CD8-positive, alpha-beta memory T cell (primary cell): ENCODE data around the gene BEND2. TPM values are rescaled to one million over a fixed set of nuclear protein-coding genes. Genes with fewer than 3 reads are reported as not detected.

ENCODE experiments used
- CTCF ChIA-PET: fragments of 350-600 bp; sonication (Branson Sonifier 250); formaldehyde crosslinking; loops from one replicate; lab custom pipeline; 2021; ENCODE audit warnings: antibody characterized with exemption; lab: Charles Lee
- POLR2A ChIA-PET: fragments of 350-600 bp; sonication (Branson Sonifier 250); formaldehyde crosslinking; loops from one replicate; lab custom pipeline; 2021; ENCODE audit warnings: antibody characterized with exemption; lab: Charles Lee
- DNase-seq, 5 donors: peaks; one replicate each; pipeline versions ENCODE4 v3.0.0 to v3.0.0-alpha.2; 2020 to 2022; ENCODE audit warnings: mixed read lengths in 1 of 5
- H3K27ac ChIP-seq: one replicate; pipeline ENCODE4 v1.7.0; 2013; ENCODE audit warnings: low read depth, mild to moderate bottlenecking, low read length, moderate library complexity
- H3K27me3 ChIP-seq: 2 replicates; pipeline ENCODE4 v1.7.0; 2013; ENCODE audit warnings: low read length, mild to moderate bottlenecking; ENCODE audit not compliant: insufficient read depth, poor library complexity, severe bottlenecking
- H3K36me3 ChIP-seq: 2 replicates; pipeline ENCODE4 v1.7.0; 2013; ENCODE audit warnings: mild to moderate bottlenecking, low read length, moderate library complexity; ENCODE audit not compliant: insufficient read depth
- H3K4me1 ChIP-seq: 2 replicates; pipeline ENCODE4 v1.7.0; 2013; ENCODE audit warnings: mild to moderate bottlenecking, low read length, moderate library complexity; ENCODE audit not compliant: insufficient read depth
- H3K4me3 ChIP-seq: 2 replicates; pipeline ENCODE4 v1.7.0; 2013; ENCODE audit warnings: mild to moderate bottlenecking, low read length
- H3K9me3 ChIP-seq: 2 replicates; pipeline ENCODE4 v1.7.0; 2013; ENCODE audit warnings: mild to moderate bottlenecking, low read length
- H3K27ac Mint-ChIP-seq, 8 donors: one replicate each; pipeline ENCODE4 v1.8.0; 2020 to 2021; ENCODE audit warnings: mixed read lengths in 8 of 8, mild to moderate bottlenecking in 6 of 8, inconsistent platforms in 3 of 8, moderate library complexity in 3 of 8
- H3K27me3 Mint-ChIP-seq, 2 donors: one replicate each; pipeline ENCODE4 v1.8.0; 2020 to 2021; ENCODE audit warnings: mixed read lengths in 2 of 2, mild to moderate bottlenecking in 1 of 2, moderate library complexity in 1 of 2
- H3K36me3 Mint-ChIP-seq, 3 donors: one replicate each; pipeline ENCODE4 v1.8.0; 2020 to 2021; ENCODE audit warnings: mixed read lengths in 3 of 3, inconsistent platforms in 1 of 3, mild to moderate bottlenecking in 1 of 3
- H3K4me1 Mint-ChIP-seq, 3 donors: one replicate each; pipeline ENCODE4 v1.8.0; 2020 to 2021; ENCODE audit warnings: mixed read lengths in 3 of 3, inconsistent platforms in 1 of 3, mild to moderate bottlenecking in 1 of 3
- H3K4me3 Mint-ChIP-seq, 7 donors: one replicate each; pipeline ENCODE4 v1.8.0; 2020 to 2021; ENCODE audit warnings: mixed read lengths in 7 of 7, mild to moderate bottlenecking in 6 of 7, moderate library complexity in 4 of 7, inconsistent platforms in 2 of 7
- H3K9me3 Mint-ChIP-seq, 5 donors: one replicate each; pipeline ENCODE4 v1.8.0; 2020 to 2022; ENCODE audit warnings: mixed read lengths in 5 of 5, mild to moderate bottlenecking in 3 of 5, moderate library complexity in 2 of 5, inconsistent platforms in 1 of 5
- polyA plus RNA-seq: library from polyadenylated mRNA; unstranded; fragments of 300-500 nt; fragmentation: Illumina TruSeq; gene quantifications from one replicate; pipeline ENCODE4 v1.2.3, GENCODE V29; 2021
- total RNA-seq, 2 experiments: library from RNA; stranded (reverse); gene quantifications; one replicate each; pipeline ENCODE4 v1.2.3, GENCODE V29; 2021

The BEND2 gene
- total and polyA plus RNA-seq, 3 experiments from 2014 or later: not detected

GRCh38 chrX:18166068-18166467, 54.6 kb downstream of the BEND2 start:
- Mint-ChIP-seq H3K4me3 (no peak overlapping the region), H3K36me3 (no peaks in the 10 kb centered on the region), H3K9me3 (peaks cover 0 to 1% (median 0%) of the 10 kb centered on the region in 5 donors), H3K27ac (no peak overlapping the region), H3K27me3 (no peaks in the 10 kb centered on the region), H3K4me1 (no peaks in the 10 kb centered on the region)
- Histone ChIP-seq H3K36me3 (no peaks in the 10 kb centered on the region), H3K4me3 (no peak overlapping the region), H3K27me3 (no peaks in the 10 kb centered on the region), H3K9me3 (no peaks in the 10 kb centered on the region), H3K4me1 (no peaks in the 10 kb centered on the region), H3K27ac (no peak overlapping the region)
- DNase-seq: no peak
- POLR2A ChIA-PET: no interaction called here
- CTCF ChIA-PET: no interaction called here

GRCh38 chrX:18160369-18160768, 60.3 kb downstream of the BEND2 start:
- Mint-ChIP-seq H3K36me3 (no peaks in the 10 kb centered on the region), H3K9me3 (peaks cover 0 to 7% (median 0%) of the 10 kb centered on the region in 5 donors), H3K27me3 (no peaks in the 10 kb centered on the region), H3K27ac (no peak overlapping the region), H3K4me3 (no peak overlapping the region), H3K4me1 (no peaks in the 10 kb centered on the region)
- no peaks in the 10 kb centered on the region for H3K27me3 ChIP-seq
- H3K4me1 ChIP-seq: no peaks in the 10 kb centered on the region
- DNase-seq: no peak
- no peak overlapping the region for H3K27ac ChIP-seq
- H3K4me3 ChIP-seq: no peak overlapping the region
- CTCF ChIA-PET: no interaction called here
- H3K36me3 ChIP-seq: no peaks in the 10 kb centered on the region
- POLR2A ChIA-PET: no interaction called here
- H3K9me3 ChIP-seq: no peaks in the 10 kb centered on the region

GRCh38 chrX:18158963-18159362, 61.7 kb downstream of the BEND2 start:
- Mint-ChIP-seq H3K9me3 (peaks cover 0 to 7% (median 0%) of the 10 kb centered on the region in 5 donors), H3K36me3 (no peaks in the 10 kb centered on the region), H3K4me1 (no peaks in the 10 kb centered on the region), H3K27ac (no peak overlapping the region), H3K27me3 (no peaks in the 10 kb centered on the region), H3K4me3 (no peak overlapping the region)
- Histone ChIP-seq H3K36me3 (no peaks in the 10 kb centered on the region), H3K9me3 (no peaks in the 10 kb centered on the region), H3K27me3 (no peaks in the 10 kb centered on the region), H3K4me3 (no peak overlapping the region), H3K4me1 (no peaks in the 10 kb centered on the region), H3K27ac (no peak overlapping the region)
- ChIA-PET POLR2A (no interaction called here), CTCF (no interaction called here)
- no peak for DNase-seq

GRCh38 chrX:18151649-18152048, 69.0 kb downstream of the BEND2 start:
- CTCF ChIA-PET: no interaction called here
- POLR2A ChIA-PET: no interaction called here
- H3K4me1 Mint-ChIP-seq: no peaks in the 10 kb centered on the region
- H3K4me3 ChIP-seq: no peak overlapping the region
- H3K4me3 Mint-ChIP-seq: no peak overlapping the region
- peaks cover 5% of the 10 kb centered on the region in 2 donors for H3K27me3 Mint-ChIP-seq
- H3K4me1 ChIP-seq: no peaks in the 10 kb centered on the region
- no peaks in the 10 kb centered on the region for H3K36me3 ChIP-seq
- no peak for DNase-seq
- no peaks in the 10 kb centered on the region for H3K9me3 ChIP-seq
- no peaks in the 10 kb centered on the region for H3K27me3 ChIP-seq
- no peak overlapping the region for H3K27ac Mint-ChIP-seq
- H3K9me3 Mint-ChIP-seq: peaks cover 0 to 4% (median 2%) of the 10 kb centered on the region in 5 donors
- no peaks in the 10 kb centered on the region for H3K36me3 Mint-ChIP-seq
- H3K27ac ChIP-seq: no peak overlapping the region

GRCh38 chrX:18151157-18151556, 69.5 kb downstream of the BEND2 start:
- DNase-seq: no peak
- peaks cover 0 to 4% (median 2%) of the 10 kb centered on the region in 5 donors for H3K9me3 Mint-ChIP-seq
- no peaks in the 10 kb centered on the region for H3K9me3 ChIP-seq
- ChIA-PET CTCF (no interaction called here), POLR2A (no interaction called here)
- peaks cover 5% of the 10 kb centered on the region in 2 donors for H3K27me3 Mint-ChIP-seq
- H3K4me3 Mint-ChIP-seq: no peak overlapping the region
- no peaks in the 10 kb centered on the region for H3K27me3 ChIP-seq
- no peak overlapping the region for H3K27ac ChIP-seq
- H3K36me3 ChIP-seq: no peaks in the 10 kb centered on the region
- no peak overlapping the region for H3K27ac Mint-ChIP-seq
- no peaks in the 10 kb centered on the region for H3K4me1 Mint-ChIP-seq
- no peak overlapping the region for H3K4me3 ChIP-seq
- no peaks in the 10 kb centered on the region for H3K4me1 ChIP-seq
- H3K36me3 Mint-ChIP-seq: no peaks in the 10 kb centered on the region

- H3K9me3 Mint-ChIP-seq: peaks cover 0 to 4% (median 2%) of the 10 kb centered on the region in 5 donors
- H3K4me3 Mint-ChIP-seq: no peak overlapping the region
- Histone ChIP-seq H3K27ac (no peak overlapping the region), H3K4me3 (no peak overlapping the region), H3K27me3 (no peaks in the 10 kb centered on the region), H3K36me3 (no peaks in the 10 kb centered on the region), H3K4me1 (no peaks in the 10 kb centered on the region), H3K9me3 (no peaks in the 10 kb centered on the region)
- no peak overlapping the region for H3K27ac Mint-ChIP-seq
- H3K27me3 Mint-ChIP-seq: peaks cover 5% of the 10 kb centered on the region in 2 donors
- H3K36me3 Mint-ChIP-seq: no peaks in the 10 kb centered on the region
- no peaks in the 10 kb centered on the region for H3K4me1 Mint-ChIP-seq
- CTCF ChIA-PET: no interaction called here
- POLR2A ChIA-PET: no interaction called here
- no peak for DNase-seq
These were observed 71.2 kb downstream of the BEND2 start for GRCh38 chrX:18149454-18149853.

- H3K36me3 Mint-ChIP-seq: no peaks in the 10 kb centered on the region
- H3K4me3 ChIP-seq: no peak overlapping the region
These were observed 73.7 kb downstream of the BEND2 start for GRCh38 chrX:18146954-18147353.

GRCh38 chrX:18146009-18146408, 74.7 kb downstream of the BEND2 start:
- Mint-ChIP-seq H3K36me3 (no peaks in the 10 kb centered on the region), H3K9me3 (no peaks in the 10 kb centered on the region), H3K4me3 (no peak overlapping the region), H3K27me3 (peaks cover under 1 to 2% of the 10 kb centered on the region in 2 donors), H3K27ac (no peak overlapping the region), H3K4me1 (no peaks in the 10 kb centered on the region)
- H3K27ac ChIP-seq: no peak overlapping the region
- H3K27me3 ChIP-seq: no peaks in the 10 kb centered on the region
- no peak overlapping the region for H3K4me3 ChIP-seq
- H3K9me3 ChIP-seq: no peaks in the 10 kb centered on the region
- ChIA-PET CTCF (no interaction called here), POLR2A (no interaction called here)
- H3K4me1 ChIP-seq: no peaks in the 10 kb centered on the region
- DNase-seq: no peak
- no peaks in the 10 kb centered on the region for H3K36me3 ChIP-seq

More at GRCh38 chrX:18146954-18147353, 73.7 kb downstream of the BEND2 start:
- no peak for DNase-seq
- H3K27ac Mint-ChIP-seq: no peak overlapping the region
- POLR2A ChIA-PET: no interaction called here
- no peaks in the 10 kb centered on the region for H3K27me3 ChIP-seq
- no peaks in the 10 kb centered on the region for H3K9me3 ChIP-seq
- H3K36me3 ChIP-seq: no peaks in the 10 kb centered on the region
- H3K4me1 Mint-ChIP-seq: no peaks in the 10 kb centered on the region
- peaks cover 0 to 2% (median 0%) of the 10 kb centered on the region in 5 donors for H3K9me3 Mint-ChIP-seq
- CTCF ChIA-PET: no interaction called here
- no peak overlapping the region for H3K4me3 Mint-ChIP-seq
- H3K4me1 ChIP-seq: no peaks in the 10 kb centered on the region
- H3K27ac ChIP-seq: no peak overlapping the region
- peaks cover 3 to 5% of the 10 kb centered on the region in 2 donors for H3K27me3 Mint-ChIP-seq

GRCh38 chrX:18136816-18137215, 83.9 kb downstream of the BEND2 start:
- H3K4me3 ChIP-seq: no peak overlapping the region
- H3K27me3 Mint-ChIP-seq: no peaks in the 10 kb centered on the region
- H3K27me3 ChIP-seq: no peaks in the 10 kb centered on the region
- H3K27ac Mint-ChIP-seq: no peak overlapping the region
- H3K4me1 Mint-ChIP-seq: no peaks in the 10 kb centered on the region
- H3K9me3 ChIP-seq: no peaks in the 10 kb centered on the region
- H3K4me1 ChIP-seq: no peaks in the 10 kb centered on the region
- no peaks in the 10 kb centered on the region for H3K36me3 ChIP-seq
- CTCF ChIA-PET: no interaction called here
- POLR2A ChIA-PET: no interaction called here
- H3K4me3 Mint-ChIP-seq: no peak overlapping the region
- DNase-seq: no peak
- H3K27ac ChIP-seq: no peak overlapping the region
- no peaks in the 10 kb centered on the region for H3K9me3 Mint-ChIP-seq
- H3K36me3 Mint-ChIP-seq: no peaks in the 10 kb centered on the region
